Progenitor cell of endocrine pancreas (in vitro differentiated cells): Measurements from ENCODE around the gene RAB11FIP3. TPM values are rescaled to one million over a fixed set of nuclear protein-coding genes. Genes with fewer than 3 reads are reported as not detected.
"Not testable (repeated sequence)": the region's sequence is repeated elsewhere in the genome, so short reads cannot be mapped to it uniquely, and the experiment has no call there.

Source experiments
- DNase-seq: peaks from one replicate; pipeline ENCODE4 v3.0.0; 2021; ENCODE audit warnings: low spot score; ENCODE audit not compliant: unreplicated experiment
- H3K27ac Mint-ChIP-seq: 2 replicates; pipeline ENCODE4 v1.8.0; 2021; ENCODE audit warnings: mild to moderate bottlenecking, moderate library complexity, mixed read lengths
- H3K27me3 Mint-ChIP-seq: 2 replicates; pipeline ENCODE4 v1.8.0; 2021; ENCODE audit warnings: mixed read lengths
- H3K36me3 Mint-ChIP-seq: 2 replicates; pipeline ENCODE4 v1.8.0; 2022; ENCODE audit warnings: mixed read lengths; ENCODE audit not compliant: insufficient read depth
- H3K4me1 Mint-ChIP-seq: 2 replicates; pipeline ENCODE4 v1.8.0; 2021; ENCODE audit warnings: low read depth, mixed read lengths
- H3K4me3 Mint-ChIP-seq: 2 replicates; pipeline ENCODE4 v1.8.0; 2021; ENCODE audit warnings: low read depth, mild to moderate bottlenecking, moderate library complexity, mixed read lengths
- H3K9me3 Mint-ChIP-seq: 2 replicates; pipeline ENCODE4 v1.8.0; 2021; ENCODE audit warnings: low read depth, mixed read lengths
- CTCF ChIP-seq: fragments of 200-600 bp; sonication (generic); IDR thresholded peaks from one replicate; pipeline ENCODE4 v1.5.0; 2021; ENCODE audit warnings: antibody characterized with exemption, mild to moderate bottlenecking; ENCODE audit not compliant: unreplicated experiment
- total RNA-seq: library from RNA; stranded (reverse); gene quantifications from 2 replicates; pipeline ENCODE4 v1.2.1, GENCODE V29; 2021

The RAB11FIP3 gene
- total RNA-seq, 1 donor from 2014 or later, result 97.9 TPM

GRCh38 chr16:505479-506245 lies 80.2 kb downstream of the RAB11FIP3 start:
- DNase-seq, result no peak
- no peaks in the 10 kb centered on the region for H3K9me3 Mint-ChIP-seq

GRCh38 chr16:506246-506546 lies 80.7 kb downstream of the RAB11FIP3 start:
- H3K27ac Mint-ChIP-seq, result peak overlapping the region; percentile 37
- H3K9me3 Mint-ChIP-seq, result no peaks in the 10 kb centered on the region
- H3K36me3 Mint-ChIP-seq, result peaks cover 8% of the 10 kb centered on the region
- H3K27me3 Mint-ChIP-seq, result no peaks in the 10 kb centered on the region
- H3K4me1 Mint-ChIP-seq, result no peaks in the 10 kb centered on the region
- DNase-seq, result no peak
- no peak overlapping the region for H3K4me3 Mint-ChIP-seq
- no peak for TF ChIP-seq CTCF

More at GRCh38 chr16:505479-506245, 80.2 kb downstream of the RAB11FIP3 start:
- TF ChIP-seq CTCF, result no peak
- Mint-ChIP-seq H3K36me3 (peaks cover 8% of the 10 kb centered on the region), H3K4me1 (no peaks in the 10 kb centered on the region), H3K27me3 (no peaks in the 10 kb centered on the region), H3K27ac (peak overlapping the region; percentile 37), H3K4me3 (no peak overlapping the region)

DNA sequence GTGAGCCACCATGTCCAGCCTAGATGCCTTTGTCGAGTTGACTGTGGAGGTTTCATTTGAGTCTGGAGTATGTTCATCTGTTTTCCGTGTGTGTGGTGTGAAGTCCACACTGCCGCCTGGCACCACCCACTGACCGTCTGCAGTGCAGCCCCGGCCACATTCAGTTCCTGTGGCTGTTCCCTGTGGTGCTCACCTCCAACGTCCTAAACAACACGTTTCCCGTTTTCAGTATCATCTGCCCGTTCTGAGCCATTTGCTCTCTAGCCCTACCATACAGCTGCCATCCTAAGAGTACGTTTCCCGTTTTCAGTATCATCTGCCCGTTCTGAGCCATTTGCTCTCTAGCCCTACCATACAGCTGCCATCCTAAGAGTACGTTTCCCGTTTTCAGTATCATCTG lies 82.1 kb downstream of the RAB11FIP3 start:
- not testable (repeated sequence) for DNase-seq, H3K4me1 Mint-ChIP-seq, H3K27me3 Mint-ChIP-seq, H3K36me3 Mint-ChIP-seq, H3K9me3 Mint-ChIP-seq, H3K4me3 Mint-ChIP-seq
- H3K27ac Mint-ChIP-seq, result peak overlapping the region; percentile 76

DNA sequence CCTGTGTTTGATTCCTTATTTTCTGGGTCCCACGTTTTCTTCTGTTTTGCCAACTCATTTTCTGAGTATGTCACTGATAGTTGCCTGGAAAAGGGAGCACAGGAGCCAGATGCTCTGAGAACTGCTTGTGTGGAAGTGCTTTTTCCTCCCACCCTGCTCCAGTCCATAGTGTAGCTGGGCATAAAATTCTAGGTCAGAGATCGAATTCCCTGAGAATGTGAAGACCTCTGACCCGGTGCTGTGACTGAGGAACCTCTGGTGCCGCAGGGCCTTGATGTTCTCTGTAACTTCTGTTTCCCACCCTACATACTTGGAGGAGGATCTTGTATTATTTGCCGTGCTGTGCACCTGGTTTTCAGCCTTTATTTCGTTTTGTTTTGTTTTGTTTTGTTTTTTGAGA lies 82.5 kb downstream of the RAB11FIP3 start:
- no peaks in the 10 kb centered on the region for H3K27me3 Mint-ChIP-seq
- no peak for DNase-seq
- peak overlapping the region; percentile 76 for H3K27ac Mint-ChIP-seq
- TF ChIP-seq CTCF, result no peak
- H3K4me1 Mint-ChIP-seq, result peaks cover under 1% of the 10 kb centered on the region
- H3K9me3 Mint-ChIP-seq, result no peaks in the 10 kb centered on the region
- H3K4me3 Mint-ChIP-seq, result no peak overlapping the region
- peaks cover 9% of the 10 kb centered on the region for H3K36me3 Mint-ChIP-seq

- Mint-ChIP-seq H3K27ac (peak overlapping the region; percentile 27), H3K36me3 (peaks cover 12% of the 10 kb centered on the region), H3K27me3 (no peaks in the 10 kb centered on the region), H3K4me1 (peaks cover 2% of the 10 kb centered on the region), H3K9me3 (no peaks in the 10 kb centered on the region), H3K4me3 (no peak overlapping the region)
- no peak for DNase-seq
- no peak for TF ChIP-seq CTCF
These were observed 83.7 kb downstream of the RAB11FIP3 start for GRCh38 chr16:508884-509736.
